Measurements from ENCODE around the gene PNLIPRP2. TPM values are rescaled to one million over a fixed set of nuclear protein-coding genes. Genes with fewer than 3 reads are reported as not detected.

PNLIPRP2 gene
- total RNA-seq, 1 experiment from 2014 or later, result not detected

- no peak overlapping the region for H3K9ac ChIP-seq (ENCODE audit: low read length)
- no peaks in the 10 kb centered on the region for H3K79me2 ChIP-seq (ENCODE audit: low read length)
- no peak overlapping the region for H3K4me3 ChIP-seq (ENCODE audit: low read length)
Measured at GRCh38 chr10:116665541-116666125, 44.9 kb downstream of the PNLIPRP2 start.

GRCh38 chr10:116667484-116667883, 46.7 kb downstream of the PNLIPRP2 start:
- Histone ChIP-seq H2AFZ (ENCODE audit: low read length) (no peak overlapping the region), H3K27me3 (ENCODE audit: low read length) (no peaks in the 10 kb centered on the region), H3K9me2 (replicated peaks; ENCODE audit: insufficient read depth, low read length) (no peaks in the 10 kb centered on the region), H3K36me3 (ENCODE audit: insufficient read depth, low read length) (no peaks in the 10 kb centered on the region), H3K4me1 (ENCODE audit: low read length) (no peaks in the 10 kb centered on the region), H3K4me3 (ENCODE audit: low read length) (no peak overlapping the region), H3K9me3 (ENCODE audit: low read length) (no peaks in the 10 kb centered on the region), H3K4me2 (ENCODE audit: low read depth, low read length, poor library complexity, severe bottlenecking) (no peak overlapping the region), H3K79me2 (ENCODE audit: low read length) (no peaks in the 10 kb centered on the region), H4K20me1 (ENCODE audit: insufficient read depth, low read depth, low read length) (no peaks in the 10 kb centered on the region), H3K9ac (ENCODE audit: low read length) (no peak overlapping the region), H3K27ac (ENCODE audit: low read length) (no peak overlapping the region)
- no peak for DNase-seq

More at GRCh38 chr10:116665541-116666125, 44.9 kb downstream of the PNLIPRP2 start:
- Histone ChIP-seq H3K9me3 (ENCODE audit: low read length) (no peaks in the 10 kb centered on the region), H3K9me2 (replicated peaks; ENCODE audit: insufficient read depth, low read length) (no peaks in the 10 kb centered on the region), H2AFZ (ENCODE audit: low read length) (no peak overlapping the region), H3K27ac (ENCODE audit: low read length) (no peak overlapping the region), H3K4me1 (ENCODE audit: low read length) (no peaks in the 10 kb centered on the region), H4K20me1 (ENCODE audit: insufficient read depth, low read depth, low read length) (no peaks in the 10 kb centered on the region), H3K4me2 (ENCODE audit: low read depth, low read length, poor library complexity, severe bottlenecking) (no peak overlapping the region), H3K27me3 (ENCODE audit: low read length) (no peaks in the 10 kb centered on the region), H3K36me3 (ENCODE audit: insufficient read depth, low read length) (no peaks in the 10 kb centered on the region)
- DNase-seq, result no peak

GRCh38 chr10:116668018-116668417, 47.3 kb downstream of the PNLIPRP2 start:
- no peaks in the 10 kb centered on the region for H3K9me3 ChIP-seq (ENCODE audit: low read length)
- H3K27ac ChIP-seq (ENCODE audit: low read length), result no peak overlapping the region
- no peaks in the 10 kb centered on the region for H3K27me3 ChIP-seq (ENCODE audit: low read length)
- DNase-seq, result no peak
- no peak overlapping the region for H3K9ac ChIP-seq (ENCODE audit: low read length)
- H3K9me2 ChIP-seq (replicated peaks; ENCODE audit: insufficient read depth, low read length), result no peaks in the 10 kb centered on the region
- H3K79me2 ChIP-seq (ENCODE audit: low read length), result no peaks in the 10 kb centered on the region
- H3K4me1 ChIP-seq (ENCODE audit: low read length), result no peaks in the 10 kb centered on the region
- H2AFZ ChIP-seq (ENCODE audit: low read length), result no peak overlapping the region
- no peaks in the 10 kb centered on the region for H3K36me3 ChIP-seq (ENCODE audit: insufficient read depth, low read length)
- no peaks in the 10 kb centered on the region for H4K20me1 ChIP-seq (ENCODE audit: insufficient read depth, low read depth, low read length)
- H3K4me3 ChIP-seq (ENCODE audit: low read length), result no peak overlapping the region
- H3K4me2 ChIP-seq (ENCODE audit: low read depth, low read length, poor library complexity, severe bottlenecking), result no peak overlapping the region

- Histone ChIP-seq H3K9me2 (replicated peaks; ENCODE audit: insufficient read depth, low read length) (no peaks in the 10 kb centered on the region), H3K4me3 (ENCODE audit: low read length) (no peak overlapping the region), H3K4me2 (ENCODE audit: low read depth, low read length, poor library complexity, severe bottlenecking) (no peak overlapping the region), H3K27ac (ENCODE audit: low read length) (no peak overlapping the region), H4K20me1 (ENCODE audit: insufficient read depth, low read depth, low read length) (no peaks in the 10 kb centered on the region), H3K27me3 (ENCODE audit: low read length) (no peaks in the 10 kb centered on the region), H3K79me2 (ENCODE audit: low read length) (no peaks in the 10 kb centered on the region), H3K4me1 (ENCODE audit: low read length) (no peaks in the 10 kb centered on the region), H3K9ac (ENCODE audit: low read length) (no peak overlapping the region), H3K9me3 (ENCODE audit: low read length) (no peaks in the 10 kb centered on the region), H2AFZ (ENCODE audit: low read length) (no peak overlapping the region), H3K36me3 (ENCODE audit: insufficient read depth, low read length) (no peaks in the 10 kb centered on the region)
- no peak for DNase-seq
Measured at GRCh38 chr10:116668446-116668845, 47.7 kb downstream of the PNLIPRP2 start.

GRCh38 chr10:116669080-116669479, 48.3 kb downstream of the PNLIPRP2 start:
- Histone ChIP-seq H3K9ac (ENCODE audit: low read length) (no peak overlapping the region), H3K27me3 (ENCODE audit: low read length) (no peaks in the 10 kb centered on the region), H3K9me2 (replicated peaks; ENCODE audit: insufficient read depth, low read length) (no peaks in the 10 kb centered on the region), H3K4me3 (ENCODE audit: low read length) (no peak overlapping the region), H3K4me2 (ENCODE audit: low read depth, low read length, poor library complexity, severe bottlenecking) (no peak overlapping the region), H3K4me1 (ENCODE audit: low read length) (no peaks in the 10 kb centered on the region), H3K27ac (ENCODE audit: low read length) (no peak overlapping the region), H3K9me3 (ENCODE audit: low read length) (no peaks in the 10 kb centered on the region), H3K36me3 (ENCODE audit: insufficient read depth, low read length) (no peaks in the 10 kb centered on the region), H4K20me1 (ENCODE audit: insufficient read depth, low read depth, low read length) (no peaks in the 10 kb centered on the region), H3K79me2 (ENCODE audit: low read length) (no peaks in the 10 kb centered on the region), H2AFZ (ENCODE audit: low read length) (no peak overlapping the region)
- DNase-seq, result no peak

GRCh38 chr10:116669832-116670644, 49.3 kb downstream of the PNLIPRP2 start:
- no peaks in the 10 kb centered on the region for H3K36me3 ChIP-seq (ENCODE audit: insufficient read depth, low read length)
- H3K4me1 ChIP-seq (ENCODE audit: low read length), result no peaks in the 10 kb centered on the region
- H3K79me2 ChIP-seq (ENCODE audit: low read length), result no peaks in the 10 kb centered on the region
- H3K9ac ChIP-seq (ENCODE audit: low read length), result no peak overlapping the region
- H3K9me3 ChIP-seq (ENCODE audit: low read length), result no peaks in the 10 kb centered on the region
- no peaks in the 10 kb centered on the region for H3K27me3 ChIP-seq (ENCODE audit: low read length)
- H3K4me2 ChIP-seq (ENCODE audit: low read depth, low read length, poor library complexity, severe bottlenecking), result no peak overlapping the region
- no peak overlapping the region for H2AFZ ChIP-seq (ENCODE audit: low read length)
- H4K20me1 ChIP-seq (ENCODE audit: insufficient read depth, low read depth, low read length), result no peaks in the 10 kb centered on the region
- no peak overlapping the region for H3K27ac ChIP-seq (ENCODE audit: low read length)
- no peak overlapping the region for H3K4me3 ChIP-seq (ENCODE audit: low read length)
- no peaks in the 10 kb centered on the region for H3K9me2 ChIP-seq (replicated peaks; ENCODE audit: insufficient read depth, low read length)
- DNase-seq, result no peak

DNA sequence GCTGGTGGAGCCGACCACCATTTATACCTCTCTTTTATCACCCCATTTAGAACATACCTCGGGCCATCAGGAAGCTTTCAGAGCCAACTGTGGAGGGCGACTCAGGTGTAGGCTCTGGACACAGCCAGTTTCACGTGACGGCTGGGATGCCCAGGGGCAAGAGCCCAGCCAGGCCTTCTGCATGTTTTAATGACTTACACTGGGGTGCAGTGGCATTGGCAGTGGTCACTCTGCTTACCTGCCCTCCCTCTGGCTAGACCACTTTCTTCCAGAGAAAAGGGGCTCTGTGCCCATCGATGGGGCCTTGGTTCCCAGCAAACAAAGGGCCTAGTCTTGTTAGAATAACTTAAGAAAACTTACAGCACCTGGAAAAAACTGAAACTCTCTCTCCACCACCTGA, 50.0 kb downstream of the PNLIPRP2 start:
- Histone ChIP-seq H3K4me3 (ENCODE audit: low read length) (no peak overlapping the region), H4K20me1 (ENCODE audit: insufficient read depth, low read depth, low read length) (no peaks in the 10 kb centered on the region), H3K9me2 (replicated peaks; ENCODE audit: insufficient read depth, low read length) (no peaks in the 10 kb centered on the region), H3K36me3 (ENCODE audit: insufficient read depth, low read length) (no peaks in the 10 kb centered on the region), H3K27ac (ENCODE audit: low read length) (no peak overlapping the region), H3K9me3 (ENCODE audit: low read length) (no peaks in the 10 kb centered on the region), H3K9ac (ENCODE audit: low read length) (no peak overlapping the region), H3K27me3 (ENCODE audit: low read length) (no peaks in the 10 kb centered on the region), H3K79me2 (ENCODE audit: low read length) (no peaks in the 10 kb centered on the region), H3K4me1 (ENCODE audit: low read length) (no peaks in the 10 kb centered on the region), H3K4me2 (ENCODE audit: low read depth, low read length, poor library complexity, severe bottlenecking) (no peak overlapping the region), H2AFZ (ENCODE audit: low read length) (no peak overlapping the region)
- no peak for DNase-seq

DNA sequence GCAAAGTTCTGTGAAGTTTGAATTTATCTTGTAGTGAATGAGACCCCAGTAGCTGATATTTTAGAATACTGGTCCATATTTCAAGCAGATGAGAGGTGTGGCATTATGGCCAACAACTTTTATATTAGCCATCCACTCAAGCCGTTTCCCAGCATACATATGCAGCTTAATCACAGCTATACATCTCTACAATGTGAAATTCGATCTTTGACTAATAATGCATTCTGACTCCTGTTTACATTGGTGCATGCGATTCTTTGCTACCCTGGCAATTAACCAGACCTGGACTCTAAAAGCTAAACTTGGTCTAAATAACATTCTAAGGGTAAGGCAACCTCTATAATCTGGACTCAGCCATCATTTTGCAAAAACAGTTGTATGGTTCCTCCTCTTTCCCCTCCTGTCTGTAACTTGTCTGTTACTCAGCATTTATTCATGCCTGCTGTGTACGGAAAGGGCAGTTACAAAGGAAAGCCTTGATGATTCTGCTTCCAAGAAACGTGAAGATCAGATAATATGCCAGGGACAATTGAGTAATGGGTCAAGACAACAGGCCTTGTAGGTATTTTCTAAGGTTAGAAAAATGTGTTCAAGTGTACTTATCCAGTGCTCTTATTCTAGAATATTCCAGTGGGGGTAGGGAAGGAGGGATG, 50.6 kb downstream of the PNLIPRP2 start:
- Histone ChIP-seq H3K9ac (ENCODE audit: low read length) (no peak overlapping the region), H3K4me2 (ENCODE audit: low read depth, low read length, poor library complexity, severe bottlenecking) (no peak overlapping the region), H3K36me3 (ENCODE audit: insufficient read depth, low read length) (no peaks in the 10 kb centered on the region), H2AFZ (ENCODE audit: low read length) (no peak overlapping the region), H3K9me3 (ENCODE audit: low read length) (no peaks in the 10 kb centered on the region), H3K27me3 (ENCODE audit: low read length) (no peaks in the 10 kb centered on the region), H3K4me1 (ENCODE audit: low read length) (no peaks in the 10 kb centered on the region), H3K4me3 (ENCODE audit: low read length) (no peak overlapping the region), H3K79me2 (ENCODE audit: low read length) (no peaks in the 10 kb centered on the region), H3K9me2 (replicated peaks; ENCODE audit: insufficient read depth, low read length) (no peaks in the 10 kb centered on the region), H4K20me1 (ENCODE audit: insufficient read depth, low read depth, low read length) (no peaks in the 10 kb centered on the region), H3K27ac (ENCODE audit: low read length) (no peak overlapping the region)
- no peak for DNase-seq
